CD4-positive, alpha-beta T cell treated with Interleukin-10 for 1 hour (primary cell): ENCODE measurements around the gene STRADB.
"Not testable (repeated sequence)": the region's sequence is repeated elsewhere in the genome, so short reads cannot be mapped to it uniquely, and the experiment has no call there.

ENCODE experiments used
- DNase-seq: peaks from one replicate; pipeline ENCODE4 v3.0.0-alpha.2; 2020

STRADB gene

GRCh38 chr2:201470821-201471731, 19.5 kb downstream of the STRADB start:
- DNase-seq: no peak

GRCh38 chr2:201471732-201472393, 20.3 kb downstream of the STRADB start:
- no peak for DNase-seq

- no peak for DNase-seq
These were observed 20.9 kb downstream of the STRADB start for GRCh38 chr2:201472411-201472810.

- DNase-seq: no peak
These were observed 31.0 kb downstream of the STRADB start for GRCh38 chr2:201482543-201482942.

GRCh38 chr2:201483342-201483741, 31.8 kb downstream of the STRADB start:
- DNase-seq: no peak

GRCh38 chr2:201483758-201484157, 32.2 kb downstream of the STRADB start:
- not testable (repeated sequence) for DNase-seq

GRCh38 chr2:201484805-201485204, 33.3 kb downstream of the STRADB start:
- DNase-seq: no peak

- DNase-seq: no peak
These were observed 38.8 kb downstream of the STRADB start for GRCh38 chr2:201490291-201490690.

- DNase-seq: no peak
These were observed 45.2 kb downstream of the STRADB start for GRCh38 chr2:201496785-201497184.

GRCh38 chr2:201500534-201500933, 49.0 kb downstream of the STRADB start:
- no peak for DNase-seq

GRCh38 chr2:201502713-201503112, 51.2 kb downstream of the STRADB start:
- DNase-seq: no peak

- no peak for DNase-seq
These were observed 56.2 kb downstream of the STRADB start for GRCh38 chr2:201507725-201508124.

- no peak for DNase-seq
These were observed 61.7 kb downstream of the STRADB start for GRCh38 chr2:201513271-201513670.

- no peak for DNase-seq
These were observed 64.2 kb downstream of the STRADB start for GRCh38 chr2:201515573-201516246.

- no peak for DNase-seq
These were observed 65.6 kb downstream of the STRADB start for GRCh38 chr2:201517094-201517493.

- no peak for DNase-seq
These were observed 68.7 kb downstream of the STRADB start for GRCh38 chr2:201520201-201520600.

GRCh38 chr2:201522965-201523364, 71.4 kb downstream of the STRADB start:
- no peak for DNase-seq

- DNase-seq: no peak
These were observed 72.0 kb downstream of the STRADB start for GRCh38 chr2:201523506-201523905.
